IMR-90 (cell line): ENCODE measurements around the gene METTL24. TPM values are rescaled to one million over a fixed set of nuclear protein-coding genes. Genes with fewer than 3 reads are reported as not detected.

Source experiments
- ATAC-seq: fragments of 200-7000 bp; cut with Tn5 transposase; 2 replicates; pipeline ENCODE4 v1.9.1; 2020; ENCODE audit warnings: low read depth, mild to moderate bottlenecking, moderate library complexity
- BruUV-seq: library from RNA; stranded (reverse); fragments of 400-500 nt; replicated peaks from 2 replicates; lab custom pipeline; 2021; lab: Mats Ljungman, UMichigan
- CTCF ChIA-PET: fragments of 300-600 bp; formaldehyde crosslinking; extraction: SDS; loops from one replicate; lab custom pipeline; 2021; ENCODE audit warnings: antibody characterized with exemption; lab: Yijun Ruan, JAX
- POLR2A ChIA-PET: fragments of 300-600 bp; sonication (Branson Sonifier 250); formaldehyde crosslinking; loops from one replicate; lab custom pipeline; 2022; ENCODE audit warnings: antibody characterized with exemption; ENCODE audit not compliant: unreplicated experiment; lab: Charles Lee
- DNase-seq: peaks from one replicate; pipeline ENCODE4 v3.0.0; 2013
- H2AFZ ChIP-seq: replicated peaks from 2 replicates; pipeline ENCODE3; 2013; ENCODE audit warnings: low read length, mild to moderate bottlenecking; ENCODE audit not compliant: poor library complexity
- H2AK5ac ChIP-seq: 2 replicates; pipeline ENCODE4 v1.6.1; 2013; ENCODE audit warnings: low read depth, low read length, inconsistent platforms
- H2AK9ac ChIP-seq: replicated peaks from 2 replicates; pipeline ENCODE3; 2013; ENCODE audit warnings: mild to moderate bottlenecking, low read depth, low read length, moderate library complexity; ENCODE audit not compliant: poor library complexity
- H2BK120ac ChIP-seq: 2 replicates; pipeline ENCODE4 v1.6.1; 2013; ENCODE audit warnings: low read depth, low read length, inconsistent platforms
- H2BK15ac ChIP-seq: 3 replicates; pipeline ENCODE4 v1.6.1; 2013; ENCODE audit warnings: low read depth, low read length, inconsistent platforms
- H2BK20ac ChIP-seq: 2 replicates; pipeline ENCODE4 v1.6.1; 2013; ENCODE audit warnings: low read depth, mild to moderate bottlenecking, inconsistent platforms, low read length, moderate library complexity
- H2BK5ac ChIP-seq: 2 replicates; pipeline ENCODE4 v1.6.1; 2013; ENCODE audit warnings: mild to moderate bottlenecking, low read depth, low read length, inconsistent platforms; ENCODE audit not compliant: poor library complexity, severe bottlenecking
- H3K14ac ChIP-seq: replicated peaks from 2 replicates; pipeline ENCODE4 v1.6.1; 2013; ENCODE audit warnings: low read depth, low read length, inconsistent platforms
- H3K18ac ChIP-seq: 2 replicates; pipeline ENCODE4 v1.6.1; 2013; ENCODE audit warnings: low read depth, low read length, control low read depth
- H3K23ac ChIP-seq: 2 replicates; pipeline ENCODE4 v1.6.1; 2013; ENCODE audit warnings: low read depth, low read length, inconsistent platforms
- H3K27ac ChIP-seq: 2 replicates; pipeline ENCODE4 v1.5.1; 2013; ENCODE audit warnings: mild to moderate bottlenecking, control low read depth, low read length; ENCODE audit not compliant: insufficient read depth
- H3K27me3 ChIP-seq: 2 replicates; pipeline ENCODE4 v1.6.1; 2013; ENCODE audit warnings: low read length; ENCODE audit not compliant: control insufficient read depth, insufficient read depth
- H3K36me3 ChIP-seq: 2 replicates; pipeline ENCODE4 v1.6.1; 2013; ENCODE audit warnings: low read length, mixed read lengths; ENCODE audit not compliant: control insufficient read depth, insufficient read depth
- H3K4ac ChIP-seq: 2 replicates; pipeline ENCODE4 v1.6.1; 2013; ENCODE audit warnings: low read depth, low read length, inconsistent platforms
- H3K4me1 ChIP-seq: 2 replicates; pipeline ENCODE4 v1.6.1; 2013; ENCODE audit warnings: low read length, mixed read lengths; ENCODE audit not compliant: control insufficient read depth, insufficient read depth
- H3K4me2 ChIP-seq: 2 replicates; pipeline ENCODE4 v1.6.1; 2013; ENCODE audit warnings: low read depth, mild to moderate bottlenecking, control low read depth, low read length, moderate library complexity
- H3K4me3 ChIP-seq: 2 replicates; pipeline ENCODE4 v1.5.1; 2013; ENCODE audit warnings: low read depth, mild to moderate bottlenecking, control low read depth, low read length, moderate library complexity; ENCODE audit not compliant: insufficient read depth
- H3K56ac ChIP-seq: 2 replicates; pipeline ENCODE4 v1.6.1; 2013; ENCODE audit warnings: low read length, inconsistent platforms; ENCODE audit not compliant: insufficient read depth; ENCODE audit errors: extremely low read depth
- H3K79me1 ChIP-seq, 2 experiments: 2 replicates each; pipeline ENCODE4 v1.6.1; 2013; ENCODE audit warnings: low read length in 2 of 2, inconsistent platforms in 1 of 2, low read depth in 1 of 2
- H3K9ac ChIP-seq: 2 replicates; pipeline ENCODE4 v1.6.1; 2013; ENCODE audit warnings: low read depth, low read length, control low read depth
- H3K9me1 ChIP-seq: 2 replicates; pipeline ENCODE4 v1.6.1; 2013; ENCODE audit warnings: low read length, inconsistent platforms; ENCODE audit not compliant: insufficient read depth
- H3K9me3 ChIP-seq: 2 replicates; pipeline ENCODE4 v1.6.1; 2013; ENCODE audit warnings: low read length; ENCODE audit not compliant: control insufficient read depth, insufficient read depth
- H4K20me1 ChIP-seq: 2 replicates; pipeline ENCODE4 v1.6.1; 2013; ENCODE audit warnings: low read length, inconsistent platforms; ENCODE audit not compliant: insufficient read depth
- H4K5ac ChIP-seq: 2 replicates; pipeline ENCODE4 v1.6.1; 2013; ENCODE audit warnings: mild to moderate bottlenecking, low read depth, low read length, control low read depth
- H4K8ac ChIP-seq, 2 experiments: 2 replicates each; pipeline ENCODE4 v1.6.1; 2013; ENCODE audit warnings: low read depth in 2 of 2, low read length in 2 of 2, control low read depth in 1 of 2, inconsistent platforms in 1 of 2
- H4K91ac ChIP-seq: 2 replicates; pipeline ENCODE4 v1.6.1; 2013; ENCODE audit warnings: low read depth, low read length, inconsistent platforms; ENCODE audit not compliant: insufficient read depth
- BHLHE40 ChIP-seq: fragments of 150-350 bp; IDR thresholded peaks from 2 replicates; pipeline ENCODE4 v1.6.1; 2016; ENCODE audit warnings: mild to moderate bottlenecking, low read depth, low read length
- CHD1 ChIP-seq: IDR thresholded peaks from 2 replicates; pipeline ENCODE4 v1.6.1; 2012; ENCODE audit warnings: low read depth, low read length, improper control_type of control experiment
- FOS ChIP-seq: fragments of 150-350 bp; IDR thresholded peaks from 2 replicates; pipeline ENCODE4 v1.6.1; 2016; ENCODE audit warnings: low read depth, low read length
- MXI1 ChIP-seq: IDR thresholded peaks from 2 replicates; pipeline ENCODE4 v1.6.1; 2012; ENCODE audit warnings: low read depth, mild to moderate bottlenecking, low read length, moderate library complexity, borderline replicate concordance
- NFE2L2 ChIP-seq: fragments of 150-350 bp; IDR thresholded peaks from 2 replicates; pipeline ENCODE4 v1.6.1; 2016; ENCODE audit warnings: low read depth, mild to moderate bottlenecking, low read length
- RAD21 ChIP-seq: IDR thresholded peaks from 2 replicates; pipeline ENCODE4 v1.6.1; 2012; ENCODE audit warnings: low read length, improper control_type of control experiment
- RCOR1 ChIP-seq: IDR thresholded peaks from 2 replicates; pipeline ENCODE4 v1.6.1; 2012; ENCODE audit warnings: mild to moderate bottlenecking, low read length, improper control_type of control experiment; ENCODE audit not compliant: insufficient replicate concordance
- SMC3 ChIP-seq: fragments of 150-350 bp; IDR thresholded peaks from 2 replicates; pipeline ENCODE4 v1.6.1; 2016; ENCODE audit warnings: low read depth, mild to moderate bottlenecking, antibody characterized with exemption, low read length, moderate library complexity
- WGBS, 2 experiments: methylation state at CpG; one replicate each; pipeline versions ENCODE4 v1.1.5 to v1.1.7; 2013; ENCODE audit warnings: missing lambda C conversion rate in 2 of 2; ENCODE audit not compliant: insufficient read length in 1 of 2; ENCODE audit errors: extremely low coverage in 2 of 2; 5-methylcytosine and 5-hydroxymethylcytosine counted together
- dilution Hi-C: fragments of 300-500 bp; cut with HindIII; formaldehyde crosslinking; loops from one replicate; pipeline ENCODE4 v1.14.3; 2018; ENCODE audit warnings: low sequenced_read_pairs; ENCODE audit not compliant: unreplicated experiment
- in situ Hi-C: fragments of 300-500 bp; cut with MboI; formaldehyde crosslinking; loops from 3 replicates; pipeline ENCODE4 v1.14.3; 2019; ENCODE audit warnings: low sequenced_read_pairs, inconsistent platforms, mixed read lengths
- intact Hi-C: fragments of 100-400 bp; cut with micrococcal nuclease; formaldehyde crosslinking; loops from 2 replicates; pipeline ENCODE4 v1.10.0; 2022
- polyA plus RNA-seq, 3 experiments: library from polyadenylated mRNA; depleted of rRNA; stranded (reverse); fragments of >200 nt; gene quantifications; 2 replicates each; pipeline ENCODE4 v1.2.3, GENCODE V29; 2012; ENCODE audit warnings: low replicate concordance in 1 of 3
- total RNA-seq: library from RNA; depleted of rRNA; stranded (reverse); fragments of >200 nt; gene quantifications from 2 replicates; pipeline ENCODE4 v1.2.3, GENCODE V29; 2012
- TF ChIP-seq, protein P1 (sequence below): fragments of 150-350 bp; IDR thresholded peaks from 2 replicates; pipeline ENCODE4 v1.6.1; 2017; ENCODE audit warnings: mild to moderate bottlenecking, antibody characterized with exemption, low read length, low read depth

METTL24 gene
- total and polyA plus RNA-seq, 2 of the 4 experiments (the other 2 are of a cell fraction): not detected

GRCh38 chr6:110270165-110270564 is 88.0 kb downstream of the METTL24 start:
- Histone ChIP-seq H3K79me1 (no peaks in the 10 kb centered on the region), H4K8ac (no peak overlapping the region), H3K27ac (no peak overlapping the region), H3K27me3 (no peaks in the 10 kb centered on the region), H3K9me3 (no peaks in the 10 kb centered on the region), H2AK5ac (no peak overlapping the region), H3K23ac (no peak overlapping the region), H3K56ac (no peak overlapping the region), H2BK5ac (no peak overlapping the region), H4K5ac (no peak overlapping the region), H4K91ac (no peak overlapping the region), H3K9ac (no peak overlapping the region), H2BK120ac (no peak overlapping the region), H3K4ac (no peak overlapping the region), H2BK20ac (no peak overlapping the region), H3K4me1 (no peaks in the 10 kb centered on the region), H3K4me2 (no peak overlapping the region), H3K9me1 (no peaks in the 10 kb centered on the region), H4K20me1 (no peaks in the 10 kb centered on the region), H3K18ac (no peak overlapping the region), H3K36me3 (no peaks in the 10 kb centered on the region), H3K14ac (no peak overlapping the region), H2BK15ac (no peak overlapping the region), H2AFZ (no peak overlapping the region), H3K4me3 (no peak overlapping the region), H2AK9ac (no peak overlapping the region)
- ChIA-PET CTCF (no interaction called here), POLR2A (no interaction called here)
- BruUV-seq: no TSS peak
- TF ChIP-seq FOS (no peak), MXI1 (no peak), RAD21 (no peak), CHD1 (no peak), BHLHE40 (no peak), SMC3 (no peak), RCOR1 (no peak), NFE2L2 (no peak)
- TF ChIP-seq, protein P1, sequence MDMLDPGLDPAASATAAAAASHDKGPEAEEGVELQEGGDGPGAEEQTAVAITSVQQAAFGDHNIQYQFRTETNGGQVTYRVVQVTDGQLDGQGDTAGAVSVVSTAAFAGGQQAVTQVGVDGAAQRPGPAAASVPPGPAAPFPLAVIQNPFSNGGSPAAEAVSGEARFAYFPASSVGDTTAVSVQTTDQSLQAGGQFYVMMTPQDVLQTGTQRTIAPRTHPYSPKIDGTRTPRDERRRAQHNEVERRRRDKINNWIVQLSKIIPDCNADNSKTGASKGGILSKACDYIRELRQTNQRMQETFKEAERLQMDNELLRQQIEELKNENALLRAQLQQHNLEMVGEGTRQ: no peak
- dilution Hi-C loops (no loop called here), in situ Hi-C loops (no loop called here), intact Hi-C loops (no loop called here)
- 0 out of 2 replicates have a peak, but pooled peaks have one; percentile 37 for ATAC-seq
- peak; percentile 1 for DNase-seq
- no CpG with 5 or more reads among the region's 4 CpGs for WGBS, 2 experiments
